Measurements from ENCODE around the gene MORC2.

Gene MORC2

DNA sequence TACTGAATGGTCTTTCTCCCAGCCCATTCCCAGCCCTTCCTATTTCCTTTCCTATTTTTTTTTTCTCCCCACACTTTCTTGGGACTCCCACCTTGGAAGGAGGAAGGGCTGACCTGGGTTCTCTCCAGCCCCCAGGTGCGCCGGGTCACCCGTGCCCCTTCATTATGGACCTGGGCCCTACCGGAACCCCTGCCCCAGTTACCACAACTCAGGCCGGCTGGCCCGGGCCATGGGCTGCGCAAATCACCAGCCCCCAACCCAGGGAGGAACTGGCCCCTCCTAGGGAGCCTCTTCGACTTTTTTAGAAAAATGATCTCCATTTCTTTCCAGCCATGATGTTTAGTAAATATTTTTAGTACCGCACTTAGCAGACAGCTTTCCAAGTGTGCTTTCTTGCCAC, 62.2 kb downstream of the MORC2 start:
- TF ChIP-seq CTCF (IDR thresholded peaks at IDR 0.05; ENCODE audit: extremely low read depth, insufficient read depth, missing control alignments), result no peak

GRCh38 chr22:30905696-30906341, 62.8 kb downstream of the MORC2 start:
- in situ Hi-C loops (cut with MboI; ENCODE audit: low pct_unique_long_range_greater_than_20kb, low sequenced_read_pairs, unreplicated experiment), result no loop called here

More for the DNA sequence above, 62.2 kb downstream of the MORC2 start:
- in situ Hi-C loops (cut with MboI; ENCODE audit: low pct_unique_long_range_greater_than_20kb, low sequenced_read_pairs, unreplicated experiment), result no loop called here
- no peak for DNase-seq (ENCODE audit: low spot score)

GRCh38 chr22:30903876-30904460, 64.6 kb downstream of the MORC2 start:
- no peak for TF ChIP-seq CTCF (IDR thresholded peaks at IDR 0.05; ENCODE audit: extremely low read depth, insufficient read depth, missing control alignments)
- DNase-seq (ENCODE audit: low spot score), result no peak
- in situ Hi-C loops (cut with MboI; ENCODE audit: low pct_unique_long_range_greater_than_20kb, low sequenced_read_pairs, unreplicated experiment), result no loop called here

More at GRCh38 chr22:30905696-30906341, 62.8 kb downstream of the MORC2 start:
- no peak for TF ChIP-seq CTCF (IDR thresholded peaks at IDR 0.05; ENCODE audit: extremely low read depth, insufficient read depth, missing control alignments)
- no peak for DNase-seq (ENCODE audit: low spot score)

DNA sequence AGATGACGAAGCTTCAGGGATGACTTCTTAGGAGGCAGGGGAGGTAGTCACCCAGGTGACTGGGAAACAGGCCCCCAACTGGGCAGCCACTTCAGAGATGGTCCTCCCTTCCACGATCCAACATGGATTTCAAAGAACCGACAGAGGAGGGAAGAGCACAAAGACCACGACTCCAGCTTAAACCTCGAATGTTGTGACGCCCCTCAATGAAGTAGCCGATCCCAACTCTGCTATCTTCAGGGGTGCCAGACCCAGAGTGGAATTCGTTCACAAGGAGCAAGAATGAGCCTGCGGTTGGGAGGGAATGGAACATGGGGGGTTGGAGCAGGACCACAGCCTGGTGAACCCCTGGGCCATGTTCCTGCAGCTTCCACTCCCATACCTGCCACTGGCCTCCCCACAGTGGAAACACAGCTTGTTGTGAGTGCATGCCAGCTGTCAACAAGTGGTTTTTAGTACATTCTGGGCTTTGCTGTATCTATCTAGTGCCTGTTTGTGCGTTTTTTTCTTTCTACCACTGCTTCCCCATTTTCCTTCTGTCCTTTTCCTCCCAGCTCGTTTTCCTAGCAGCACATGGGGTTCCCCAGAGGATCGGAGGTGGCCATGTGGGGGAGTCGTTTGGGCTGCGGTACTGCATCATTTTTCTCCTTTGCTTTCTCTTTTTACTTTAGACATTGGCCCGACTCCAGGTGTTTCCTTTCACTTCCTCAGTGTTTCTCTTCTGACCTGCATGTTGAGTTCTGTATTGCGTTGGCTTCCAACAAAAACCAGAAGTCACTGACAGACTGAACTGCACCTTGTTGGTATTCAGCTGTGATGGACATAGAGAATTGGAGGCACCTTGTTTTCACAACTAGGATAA, 65.8 kb downstream of the MORC2 start:
- in situ Hi-C loops (cut with MboI; ENCODE audit: low pct_unique_long_range_greater_than_20kb, low sequenced_read_pairs, unreplicated experiment), result no loop called here
- DNase-seq (ENCODE audit: low spot score), result no peak
- no peak for TF ChIP-seq CTCF (IDR thresholded peaks at IDR 0.05; ENCODE audit: extremely low read depth, insufficient read depth, missing control alignments)

DNA sequence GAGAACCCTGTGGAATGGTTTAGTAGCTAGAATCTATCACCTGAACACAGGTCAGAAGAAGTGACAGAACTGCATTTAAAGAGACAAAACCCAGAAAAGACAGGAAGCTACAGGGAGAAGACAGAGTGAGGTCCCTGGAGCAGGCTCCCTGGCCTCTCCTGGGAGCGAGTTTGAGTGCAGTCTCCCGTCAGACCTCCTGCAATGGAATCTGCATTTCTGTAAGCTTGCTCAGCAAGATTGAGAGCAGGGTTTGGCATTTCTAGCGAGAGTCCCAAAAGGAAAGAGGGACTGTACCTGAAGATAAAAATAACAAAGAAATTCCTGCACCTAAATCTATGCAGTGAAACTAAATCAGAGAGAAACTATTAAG, 74.2 kb downstream of the MORC2 start:
- no peak for TF ChIP-seq CTCF (IDR thresholded peaks at IDR 0.05; ENCODE audit: extremely low read depth, insufficient read depth, missing control alignments)
- in situ Hi-C loops (cut with MboI; ENCODE audit: low pct_unique_long_range_greater_than_20kb, low sequenced_read_pairs, unreplicated experiment), result loop anchor here (10.0 to 25.0 kb wide), 2 partner anchors 130 to 257 kb away; partner anchors contain the start of gene SLC35E4
- DNase-seq (ENCODE audit: low spot score), result no peak
